Right lung (tissue), 5 donors: ENCODE results near the gene NRXN2. TPM values are rescaled to one million over a fixed set of nuclear protein-coding genes. Genes with fewer than 3 reads are reported as not detected.
A peak's percentile ranks its signal among the peaks of the same experiment; 100 is the strongest.

Source experiments
- DNase-seq, 2 donors: peaks; one replicate each; pipeline ENCODE4 v3.0.0-alpha.2; 2013
- polyA plus RNA-seq, 5 donors: library from polyadenylated mRNA; unstranded; fragments of 120-200 nt; gene quantifications; one replicate each; pipeline versions ENCODE4 v1.2.1 to v1.2.3, GENCODE V29; 2013; ENCODE audit warnings: inconsistent platforms in 1 of 5, low replicate concordance in 1 of 5; ENCODE audit not compliant: insufficient read length in 5 of 5, insufficient read depth in 1 of 5

NRXN2 gene
- polyA plus RNA-seq, 5 donors: 6.3 to 18.3 (median 9.1) TPM

DNA sequence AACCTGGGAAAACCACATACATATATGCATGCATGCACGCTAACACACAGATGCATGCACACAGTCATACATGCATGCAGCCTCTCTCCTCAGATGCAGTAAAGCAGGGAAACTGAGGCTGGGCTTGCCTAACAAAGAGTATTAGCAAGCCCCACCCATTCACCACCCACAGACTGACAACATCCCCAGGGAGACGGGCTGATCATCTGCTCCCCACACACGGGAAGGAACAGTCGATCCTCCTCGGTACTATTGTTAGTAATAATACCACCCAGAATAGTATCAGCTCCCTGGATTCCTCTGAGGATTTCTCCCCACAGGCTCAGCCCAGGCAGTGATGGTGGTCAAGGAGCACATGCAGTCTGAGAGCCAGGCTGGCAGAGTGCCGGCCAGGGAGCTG lies 90.8 kb downstream of the NRXN2 start:
- DNase-seq: no peak

GRCh38 chr11:64631675-64632074 lies 91.3 kb downstream of the NRXN2 start:
- no peak for DNase-seq

DNA sequence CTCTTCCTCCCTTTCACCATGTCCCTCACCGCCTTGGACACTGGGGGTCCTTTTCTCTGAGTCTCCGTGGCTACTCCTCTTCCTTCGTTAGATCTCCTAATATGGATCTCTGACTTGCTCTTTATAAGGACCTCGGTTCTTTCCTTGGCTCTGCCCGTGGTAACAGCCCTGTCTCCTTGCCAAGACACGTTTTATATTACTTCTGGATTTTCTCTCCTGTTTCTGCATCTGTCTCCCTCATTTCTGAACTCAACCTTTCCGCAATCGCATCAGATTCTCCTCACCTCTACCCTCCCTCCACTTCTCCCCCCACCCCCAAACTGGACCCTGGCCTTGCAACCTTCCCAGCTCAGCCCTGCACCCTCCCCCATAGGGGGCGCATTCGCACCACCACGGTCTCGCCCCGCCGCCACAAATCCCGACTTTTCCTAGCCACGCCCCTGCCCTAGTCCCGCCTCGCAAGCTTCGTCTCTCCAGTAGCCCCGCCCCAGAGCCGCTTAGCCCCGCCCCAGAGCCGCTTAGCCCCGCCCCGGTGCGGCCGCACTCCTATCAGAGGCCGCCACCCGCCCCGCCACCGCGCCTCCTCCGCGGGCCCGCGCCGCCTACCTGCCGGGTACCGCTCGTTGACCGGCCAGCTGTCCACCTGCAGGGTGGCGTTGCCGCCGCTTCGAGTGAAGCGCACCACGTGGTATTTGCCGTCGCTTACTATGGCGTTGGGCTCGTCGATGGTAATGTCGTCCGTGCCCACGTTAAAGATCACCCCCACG lies 93.0 kb downstream of the NRXN2 start:
- no peak for DNase-seq

GRCh38 chr11:64629103-64629502 lies 93.9 kb downstream of the NRXN2 start:
- no peak for DNase-seq

GRCh38 chr11:64628596-64628995 lies 94.4 kb downstream of the NRXN2 start:
- DNase-seq: no peak

DNA sequence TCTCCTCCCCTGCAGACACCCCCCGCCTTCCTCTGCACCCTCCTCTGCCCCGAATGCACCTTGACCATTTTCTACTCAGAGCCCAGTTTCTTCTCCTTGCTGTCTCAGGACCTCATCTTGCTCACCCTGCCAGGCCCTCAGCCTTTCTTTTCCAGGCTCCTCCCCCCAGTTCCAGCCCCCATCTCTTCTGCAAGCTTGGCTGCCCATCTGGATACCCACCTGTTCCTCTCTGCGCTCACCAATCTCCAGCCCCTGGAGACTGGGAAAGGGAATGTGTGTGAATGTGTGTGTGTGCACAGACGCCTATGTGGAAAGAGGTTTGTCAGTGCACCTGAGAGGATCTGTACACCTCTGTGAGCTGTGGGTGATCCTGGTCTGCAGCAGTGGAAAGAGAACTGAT lies 95.6 kb downstream of the NRXN2 start:
- no peak for DNase-seq

GRCh38 chr11:64626637-64627036 lies 96.4 kb downstream of the NRXN2 start:
- DNase-seq: no peak

DNA sequence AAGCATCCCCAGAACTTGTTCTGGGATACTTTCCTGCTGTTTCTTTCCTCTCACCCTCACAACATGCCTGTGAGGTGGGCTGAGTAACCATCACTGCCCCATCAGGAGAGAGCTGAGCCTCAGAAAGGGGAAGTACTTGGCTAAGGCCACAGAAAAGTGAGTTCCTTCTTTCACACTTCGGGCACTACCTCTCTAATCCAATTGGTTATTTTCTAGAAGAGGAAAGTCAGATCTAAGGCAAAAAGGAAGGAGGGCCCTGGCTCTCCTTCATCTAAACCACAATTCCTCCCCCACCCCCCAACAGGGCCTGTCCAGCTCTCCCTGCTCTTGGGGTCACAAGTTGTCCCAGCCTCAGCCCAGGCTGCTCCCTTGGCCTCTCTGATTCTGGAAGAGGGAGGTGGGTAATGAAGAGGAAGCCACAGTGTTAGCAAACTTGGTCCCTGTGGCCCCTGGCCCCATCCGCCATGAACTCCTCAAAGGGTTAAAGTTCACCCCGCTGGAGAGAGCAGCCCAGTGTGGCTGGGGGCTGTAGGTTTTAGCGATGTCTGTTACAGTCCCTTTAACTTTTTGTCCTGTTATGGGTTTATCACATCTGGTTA lies 98.0 kb downstream of the NRXN2 start:
- no peak for DNase-seq

GRCh38 chr11:64622681-64623080 lies 100.3 kb downstream of the NRXN2 start:
- no peak for DNase-seq

GRCh38 chr11:64621283-64622019 lies 101.5 kb downstream of the NRXN2 start:
- DNase-seq: no peak

GRCh38 chr11:64620381-64620971 lies 102.5 kb downstream of the NRXN2 start:
- DNase-seq: peak; percentile 83 to 90

- peak; percentile 68 to 77 for DNase-seq
Measured at GRCh38 chr11:64619811-64620380, 103.1 kb downstream of the NRXN2 start.

- no peak for DNase-seq
Measured at GRCh38 chr11:64619196-64619595, 103.8 kb downstream of the NRXN2 start.

DNA sequence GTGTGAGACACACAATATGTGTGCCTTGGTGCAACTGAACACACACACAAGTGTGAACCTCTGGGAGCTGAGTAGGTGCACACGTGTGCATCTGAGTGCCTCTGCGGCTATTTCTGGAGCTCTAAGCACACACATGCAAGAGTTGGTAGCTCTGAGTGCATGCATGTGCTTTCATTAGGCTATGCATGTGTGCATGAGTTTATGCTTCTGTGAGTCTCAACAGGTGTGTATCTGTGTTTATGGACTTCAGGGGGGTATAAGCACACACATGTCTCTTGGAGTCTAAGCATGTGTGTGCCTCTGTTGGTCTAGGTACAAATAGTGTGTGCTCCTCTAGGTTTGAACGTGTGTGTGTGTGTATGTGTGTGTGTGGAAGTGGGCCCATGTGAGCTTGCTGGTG lies 106.2 kb downstream of the NRXN2 start:
- DNase-seq: no peak

DNA sequence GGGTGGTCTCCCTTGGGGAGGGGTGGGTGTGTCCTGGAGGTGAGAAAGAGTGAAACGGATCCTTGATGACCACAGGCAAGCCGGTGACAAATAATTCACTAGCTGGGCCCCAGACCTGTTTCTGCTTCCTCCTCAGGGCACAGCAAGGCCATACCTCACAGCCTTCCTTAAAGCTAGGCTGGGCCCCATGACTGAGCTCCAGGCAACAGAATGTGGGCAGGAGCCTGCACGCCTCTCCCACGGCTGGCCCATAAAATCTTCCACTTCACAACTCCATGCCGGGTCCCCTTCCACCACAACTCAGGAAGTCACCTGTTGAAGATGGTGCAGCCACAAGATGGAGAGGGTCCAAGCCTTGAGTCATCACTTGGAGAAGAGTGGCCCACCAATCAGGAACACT lies 108.1 kb downstream of the NRXN2 start:
- no peak for DNase-seq

DNA sequence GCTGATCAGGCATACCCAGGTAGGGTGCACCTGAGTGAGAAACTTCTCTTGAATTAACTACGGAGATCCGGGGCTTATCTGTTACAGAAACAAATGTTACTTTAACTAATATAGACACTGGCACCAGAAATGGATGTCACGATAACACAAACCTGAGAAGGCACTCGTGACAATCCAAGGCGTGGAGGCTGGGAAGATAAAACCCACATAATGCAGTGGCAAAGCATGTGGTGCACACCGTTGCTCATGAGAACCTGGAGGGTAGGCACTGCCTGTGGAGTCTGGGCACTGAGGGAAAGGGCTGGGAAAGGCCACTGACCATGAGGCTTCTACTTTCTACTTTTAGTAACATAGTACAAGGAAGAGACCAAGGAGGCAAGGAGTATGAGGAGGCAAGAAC lies 109.3 kb downstream of the NRXN2 start:
- DNase-seq: no peak

DNA sequence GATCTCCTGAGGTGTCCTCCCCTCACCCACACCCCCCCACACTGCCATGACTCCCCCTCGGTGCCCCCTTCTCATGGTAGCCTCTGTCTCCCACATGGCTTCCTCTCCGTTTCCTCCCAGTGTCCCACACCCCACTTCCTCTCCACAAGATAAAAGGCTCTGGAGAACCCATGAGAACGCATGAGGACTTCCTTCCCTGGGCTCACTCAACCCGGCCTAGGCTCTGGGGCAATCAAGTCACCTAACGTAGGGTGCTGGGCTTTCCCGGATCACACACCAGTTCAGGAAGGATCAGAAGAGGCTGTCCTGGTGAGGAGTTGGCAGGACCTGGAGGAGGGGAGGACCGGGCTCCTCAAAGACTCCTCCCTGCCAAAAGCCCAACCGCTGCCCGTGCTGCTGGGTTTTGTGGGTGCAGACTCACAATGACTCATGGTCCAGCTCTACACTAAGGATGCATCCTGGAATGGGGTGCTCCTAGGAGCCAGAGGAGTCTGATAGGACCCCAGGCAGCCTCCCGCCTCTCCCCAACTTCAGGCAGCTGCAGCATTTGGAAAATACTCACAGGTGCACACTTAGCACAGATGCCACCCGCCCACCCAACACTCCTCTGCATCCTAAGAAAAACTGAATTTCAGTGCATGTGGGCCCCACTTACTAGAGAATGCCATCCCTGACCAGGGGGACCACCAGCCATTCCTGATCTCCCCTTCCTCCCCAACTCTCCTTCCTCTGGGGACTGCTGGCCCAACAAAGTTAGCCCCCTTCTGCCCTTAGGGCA lies 110.9 kb downstream of the NRXN2 start:
- DNase-seq: no peak

DNA sequence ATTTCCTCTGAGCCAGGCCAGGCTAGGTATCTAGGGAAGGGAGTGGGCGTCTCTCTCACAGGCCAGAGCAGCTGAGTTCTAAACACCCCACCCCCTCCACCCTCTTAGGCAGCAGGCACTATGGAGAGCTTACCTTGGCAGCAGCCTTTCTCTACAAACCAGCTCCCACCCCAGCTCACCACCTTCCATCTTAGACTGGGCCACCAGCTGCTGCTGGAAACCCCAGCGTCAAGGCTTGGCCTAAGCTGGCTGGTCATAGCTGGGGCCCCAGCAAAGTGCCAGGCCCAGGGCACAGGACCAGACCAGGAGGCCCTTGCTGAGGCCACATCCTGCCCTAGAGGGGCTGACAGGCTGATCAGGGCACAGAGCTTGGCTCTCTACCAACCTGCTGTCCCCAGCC lies 111.8 kb downstream of the NRXN2 start:
- DNase-seq: no peak

- no peak for DNase-seq
Measured at GRCh38 chr11:64610596-64610995, 112.4 kb downstream of the NRXN2 start.

DNA sequence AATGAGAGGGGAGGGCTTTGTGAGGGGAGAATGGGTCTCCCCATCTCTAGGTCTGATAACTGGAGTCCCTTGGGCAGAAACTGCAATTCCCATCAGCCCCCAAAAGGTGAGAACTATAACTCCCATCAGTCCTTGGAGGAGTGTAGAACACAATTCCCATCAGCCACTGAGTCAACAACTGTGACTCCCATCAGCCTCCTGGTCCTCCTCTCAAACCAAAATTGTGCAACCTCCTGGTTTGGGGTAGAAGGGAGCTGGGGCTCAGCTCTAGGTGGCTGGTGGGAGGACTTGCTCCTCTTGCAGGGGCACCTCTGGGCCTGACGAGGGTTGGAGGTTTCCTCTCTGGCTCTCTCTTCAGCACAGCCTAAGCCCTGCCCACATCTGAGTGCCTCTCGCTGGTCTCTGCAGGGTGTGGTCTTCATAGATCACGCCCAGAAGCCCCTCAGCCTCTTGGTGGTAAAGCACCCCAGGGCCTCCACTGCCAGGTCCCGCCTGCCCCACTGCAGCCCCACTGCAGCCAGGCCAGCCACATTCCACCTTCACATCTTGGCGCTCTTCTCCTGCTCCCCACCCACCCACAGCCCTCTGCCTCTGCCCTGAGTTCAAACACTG lies 113.5 kb downstream of the NRXN2 start:
- DNase-seq: no peak

- DNase-seq: no peak
Measured at GRCh38 chr11:64608636-64609035, 114.4 kb downstream of the NRXN2 start.
